Nephron (organoid): ENCODE measurements around the gene ADGRL3.

ENCODE experiments used
- H3K27ac Mint-ChIP-seq, 3 experiments: 2 replicates each; pipeline ENCODE4 v1.8.0; 2020; ENCODE audit warnings: mixed read lengths in 3 of 3, mild to moderate bottlenecking in 2 of 3, moderate library complexity in 1 of 3
- H3K27me3 Mint-ChIP-seq: 2 replicates; pipeline ENCODE4 v1.8.0; 2021; ENCODE audit warnings: low read depth, mild to moderate bottlenecking, moderate library complexity, mixed read lengths
- H3K36me3 Mint-ChIP-seq: 2 replicates; pipeline ENCODE4 v1.8.0; 2020; ENCODE audit warnings: low read depth, mixed read lengths
- H3K4me1 Mint-ChIP-seq: 2 replicates; pipeline ENCODE4 v1.8.0; 2020; ENCODE audit warnings: mixed read lengths
- H3K4me3 Mint-ChIP-seq, 3 experiments: 2 replicates each; pipeline ENCODE4 v1.8.0; 2020; ENCODE audit warnings: mild to moderate bottlenecking in 3 of 3, mixed read lengths in 3 of 3, moderate library complexity in 2 of 3
- H3K9me3 Mint-ChIP-seq: 2 replicates; pipeline ENCODE4 v1.8.0; 2020; ENCODE audit warnings: mixed read lengths
- TF ChIP-seq, protein P1 (sequence below), 3 experiments: fragments of 200-600 bp; sonication (generic); IDR thresholded peaks; one replicate each; pipeline ENCODE4 v1.5.0; 2021; ENCODE audit warnings: antibody characterized with exemption in 3 of 3; ENCODE audit not compliant: unreplicated experiment in 3 of 3

Gene ADGRL3

GRCh38 chr4:61200187-61200915 is at the start of gene ADGRL3:
Gene ADGRL3 (plus strand): TSS chr4:61200326.
- Mint-ChIP-seq H3K36me3 (no peaks in the 10 kb centered on the region), H3K4me3 (peak within 1 kb of the TSS; percentile 92 to 100 (median 95)), H3K9me3 (no peaks in the 10 kb centered on the region), H3K27ac (peak within 1 kb of the TSS; percentile 94 to 96 (median 94)), H3K4me1 (peaks cover 20% of the 10 kb centered on the region), H3K27me3 (peaks cover 36% of the 10 kb centered on the region)
- TF ChIP-seq, protein P1, sequence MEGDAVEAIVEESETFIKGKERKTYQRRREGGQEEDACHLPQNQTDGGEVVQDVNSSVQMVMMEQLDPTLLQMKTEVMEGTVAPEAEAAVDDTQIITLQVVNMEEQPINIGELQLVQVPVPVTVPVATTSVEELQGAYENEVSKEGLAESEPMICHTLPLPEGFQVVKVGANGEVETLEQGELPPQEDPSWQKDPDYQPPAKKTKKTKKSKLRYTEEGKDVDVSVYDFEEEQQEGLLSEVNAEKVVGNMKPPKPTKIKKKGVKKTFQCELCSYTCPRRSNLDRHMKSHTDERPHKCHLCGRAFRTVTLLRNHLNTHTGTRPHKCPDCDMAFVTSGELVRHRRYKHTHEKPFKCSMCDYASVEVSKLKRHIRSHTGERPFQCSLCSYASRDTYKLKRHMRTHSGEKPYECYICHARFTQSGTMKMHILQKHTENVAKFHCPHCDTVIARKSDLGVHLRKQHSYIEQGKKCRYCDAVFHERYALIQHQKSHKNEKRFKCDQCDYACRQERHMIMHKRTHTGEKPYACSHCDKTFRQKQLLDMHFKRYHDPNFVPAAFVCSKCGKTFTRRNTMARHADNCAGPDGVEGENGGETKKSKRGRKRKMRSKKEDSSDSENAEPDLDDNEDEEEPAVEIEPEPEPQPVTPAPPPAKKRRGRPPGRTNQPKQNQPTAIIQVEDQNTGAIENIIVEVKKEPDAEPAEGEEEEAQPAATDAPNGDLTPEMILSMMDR (IDR thresholded peaks at IDR 0.05; ENCODE audit: unreplicated experiment in 3 of 3) = no peak

- Mint-ChIP-seq H3K9me3 (no peaks in the 10 kb centered on the region), H3K27ac (no peak overlapping the region), H3K4me1 (no peaks in the 10 kb centered on the region), H3K4me3 (no peak overlapping the region), H3K27me3 (peaks cover 4% of the 10 kb centered on the region), H3K36me3 (no peaks in the 10 kb centered on the region)
- TF ChIP-seq, protein P1 (IDR thresholded peaks at IDR 0.05; ENCODE audit: unreplicated experiment in 3 of 3) = no peak
Measured at GRCh38 chr4:61152433-61152832, 47.7 kb upstream of the ADGRL3 start.

DNA sequence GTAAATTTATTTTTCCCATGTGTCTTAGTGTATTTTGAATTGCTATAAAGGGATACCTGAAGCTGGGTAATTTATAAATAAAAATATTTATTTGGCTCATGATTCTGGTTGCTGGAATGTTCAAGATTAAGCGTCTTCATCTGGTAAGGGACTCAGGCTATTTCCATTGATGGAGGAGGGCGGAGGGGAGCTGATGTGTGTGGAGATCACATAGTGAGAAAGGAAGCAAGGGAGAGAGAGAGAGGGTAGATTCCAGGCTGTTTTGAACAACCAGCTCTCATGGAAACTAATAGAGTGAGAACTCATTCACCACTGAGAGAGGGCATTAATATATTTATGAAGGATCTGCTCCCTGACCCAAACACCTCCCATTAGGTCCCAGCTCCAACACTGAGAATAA is 39.6 kb upstream of the ADGRL3 start:
- H3K9me3 Mint-ChIP-seq = no peaks in the 10 kb centered on the region
- no peaks in the 10 kb centered on the region for H3K27me3 Mint-ChIP-seq
- H3K36me3 Mint-ChIP-seq = no peaks in the 10 kb centered on the region
- TF ChIP-seq, protein P1 (IDR thresholded peaks at IDR 0.05; ENCODE audit: unreplicated experiment in 3 of 3) = no peak
- H3K4me3 Mint-ChIP-seq = no peak overlapping the region
- no peaks in the 10 kb centered on the region for H3K4me1 Mint-ChIP-seq
- H3K27ac Mint-ChIP-seq = no peak overlapping the region

- no peaks in the 10 kb centered on the region for H3K27me3 Mint-ChIP-seq
Measured at GRCh38 chr4:61162116-61162515, 38.0 kb upstream of the ADGRL3 start.

DNA sequence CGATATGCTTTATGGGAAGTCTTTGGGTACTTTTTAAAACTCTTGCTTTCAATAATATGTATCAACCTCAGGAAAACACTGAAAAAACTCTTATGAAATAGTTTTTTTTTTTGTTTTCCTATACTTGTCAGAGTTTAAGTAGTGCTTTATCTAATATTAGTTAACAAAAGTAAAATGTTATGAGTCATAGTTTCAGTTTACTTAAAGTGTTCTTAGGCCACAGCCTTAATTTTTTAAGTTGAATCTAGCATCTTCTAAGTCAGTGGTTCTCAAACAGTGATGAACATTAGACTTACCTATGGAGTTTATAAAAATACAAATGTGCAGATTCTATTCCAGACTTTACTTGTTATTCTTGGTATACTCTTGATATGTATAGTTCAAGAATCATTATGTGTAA is 26.3 kb upstream of the ADGRL3 start:
- TF ChIP-seq, protein P1 (IDR thresholded peaks at IDR 0.05; ENCODE audit: unreplicated experiment in 3 of 3) = no peak
- no peaks in the 10 kb centered on the region for H3K9me3 Mint-ChIP-seq
- no peaks in the 10 kb centered on the region for H3K27me3 Mint-ChIP-seq
- H3K4me3 Mint-ChIP-seq = no peak overlapping the region
- H3K4me1 Mint-ChIP-seq = no peaks in the 10 kb centered on the region
- H3K27ac Mint-ChIP-seq = no peak overlapping the region
- H3K36me3 Mint-ChIP-seq = no peaks in the 10 kb centered on the region

More at GRCh38 chr4:61162116-61162515, 38.0 kb upstream of the ADGRL3 start:
- Mint-ChIP-seq H3K36me3 (no peaks in the 10 kb centered on the region), H3K4me3 (no peak overlapping the region), H3K9me3 (no peaks in the 10 kb centered on the region), H3K4me1 (no peaks in the 10 kb centered on the region), H3K27ac (no peak overlapping the region)
- TF ChIP-seq, protein P1 (IDR thresholded peaks at IDR 0.05; ENCODE audit: unreplicated experiment in 3 of 3) = no peak

- H3K9me3 Mint-ChIP-seq = no peaks in the 10 kb centered on the region
- no peaks in the 10 kb centered on the region for H3K36me3 Mint-ChIP-seq
- no peak overlapping the region for H3K4me3 Mint-ChIP-seq
- TF ChIP-seq, protein P1 (IDR thresholded peaks at IDR 0.05; ENCODE audit: unreplicated experiment in 3 of 3) = no peak
- no peaks in the 10 kb centered on the region for H3K27me3 Mint-ChIP-seq
- H3K4me1 Mint-ChIP-seq = no peaks in the 10 kb centered on the region
- H3K27ac Mint-ChIP-seq = no peak overlapping the region
Measured at GRCh38 chr4:61175495-61175894, 24.6 kb upstream of the ADGRL3 start.
